Measurements from ENCODE around the gene TCERG1. TPM values are rescaled to one million over a fixed set of nuclear protein-coding genes. Genes with fewer than 3 reads are reported as not detected.

Gene TCERG1
- total RNA-seq, 2 donors from 2014 or later = 108 to 144 TPM

- peaks cover 5% of the 10 kb centered on the region for H3K4me1 Mint-ChIP-seq
- TF ChIP-seq CTCF (conservative IDR thresholded peaks at IDR 0.05) = no peak
- H3K27me3 Mint-ChIP-seq (ENCODE audit: insufficient read depth) = peaks cover 13% of the 10 kb centered on the region
- H3K9me3 Mint-ChIP-seq = peaks cover 4% of the 10 kb centered on the region
- Histone ChIP-seq H3K4me1 (ENCODE audit: control insufficient read depth, insufficient read depth, low read length) (no peaks in the 10 kb centered on the region), H3K9ac (ENCODE audit: extremely low read depth, low read length, poor library complexity, severe bottlenecking) (no peak overlapping the region), H3K36me3 (ENCODE audit: control insufficient read depth, insufficient read depth, low read length) (no peaks in the 10 kb centered on the region), H3K4me3 (ENCODE audit: low read length) (no peak overlapping the region), H3K27ac (ENCODE audit: low read depth, low read length) (no peak overlapping the region), H3K9me3 (ENCODE audit: control insufficient read depth, low read length) (peaks cover 7% of the 10 kb centered on the region), H3K27me3 (ENCODE audit: control insufficient read depth, insufficient read depth, low read length, poor library complexity, severe bottlenecking) (peaks cover 14% of the 10 kb centered on the region)
- 93 to 100% methylated on average over 2 to 3 of the region's 3 CpGs for WGBS, 2 experiments (ENCODE audit: insufficient coverage in 1 of 2, insufficient read length in 1 of 2)
- H3K4me3 Mint-ChIP-seq = no peak overlapping the region
- H3K27ac Mint-ChIP-seq = no peak overlapping the region
- H3K36me3 Mint-ChIP-seq (ENCODE audit: low read depth) = no peaks in the 10 kb centered on the region
- no peak for DNase-seq
These were observed 80.7 kb downstream of the TCERG1 start for GRCh38 chr5:146527785-146528184.

GRCh38 chr5:146528236-146528635 is 81.1 kb downstream of the TCERG1 start:
- Mint-ChIP-seq H3K36me3 (ENCODE audit: low read depth) (no peaks in the 10 kb centered on the region), H3K9me3 (peaks cover 4% of the 10 kb centered on the region), H3K4me3 (no peak overlapping the region), H3K27ac (no peak overlapping the region), H3K27me3 (ENCODE audit: insufficient read depth) (peaks cover 13% of the 10 kb centered on the region), H3K4me1 (peaks cover 7% of the 10 kb centered on the region)
- Histone ChIP-seq H3K4me1 (ENCODE audit: control insufficient read depth, insufficient read depth, low read length) (no peaks in the 10 kb centered on the region), H3K4me3 (ENCODE audit: low read length) (no peak overlapping the region), H3K27me3 (ENCODE audit: control insufficient read depth, insufficient read depth, low read length, poor library complexity, severe bottlenecking) (peaks cover 14% of the 10 kb centered on the region), H3K27ac (ENCODE audit: low read depth, low read length) (no peak overlapping the region), H3K36me3 (ENCODE audit: control insufficient read depth, insufficient read depth, low read length) (no peaks in the 10 kb centered on the region), H3K9me3 (ENCODE audit: control insufficient read depth, low read length) (peaks cover 7% of the 10 kb centered on the region), H3K9ac (ENCODE audit: extremely low read depth, low read length, poor library complexity, severe bottlenecking) (no peak overlapping the region)
- no peak for DNase-seq
- TF ChIP-seq CTCF (conservative IDR thresholded peaks at IDR 0.05) = peak; percentile 46
- 87 to 89% methylated on average over 3 to 4 of the region's 4 CpGs for WGBS, 2 experiments (ENCODE audit: insufficient coverage in 1 of 2, insufficient read length in 1 of 2)

GRCh38 chr5:146529984-146530383 is 82.9 kb downstream of the TCERG1 start:
- H3K36me3 ChIP-seq (ENCODE audit: control insufficient read depth, insufficient read depth, low read length) = no peaks in the 10 kb centered on the region
- peaks cover 13% of the 10 kb centered on the region for H3K4me1 Mint-ChIP-seq
- H3K27me3 Mint-ChIP-seq (ENCODE audit: insufficient read depth) = peaks cover 2% of the 10 kb centered on the region
- H3K9me3 Mint-ChIP-seq = peaks cover 4% of the 10 kb centered on the region
- no peak overlapping the region for H3K9ac ChIP-seq (ENCODE audit: extremely low read depth, low read length, poor library complexity, severe bottlenecking)
- no peak overlapping the region for H3K27ac ChIP-seq (ENCODE audit: low read depth, low read length)
- no peak for DNase-seq
- H3K27me3 ChIP-seq (ENCODE audit: control insufficient read depth, insufficient read depth, low read length, poor library complexity, severe bottlenecking) = peaks cover under 1% of the 10 kb centered on the region
- H3K27ac Mint-ChIP-seq = no peak overlapping the region
- TF ChIP-seq CTCF (conservative IDR thresholded peaks at IDR 0.05) = no peak
- 33 to 75% methylated on average over 1 to 2 of the region's 2 CpGs for WGBS, 2 experiments (ENCODE audit: insufficient coverage in 1 of 2, insufficient read length in 1 of 2)
- H3K4me3 Mint-ChIP-seq = no peak overlapping the region
- H3K9me3 ChIP-seq (ENCODE audit: control insufficient read depth, low read length) = peaks cover 7% of the 10 kb centered on the region
- no peak overlapping the region for H3K4me3 ChIP-seq (ENCODE audit: low read length)
- no peaks in the 10 kb centered on the region for H3K4me1 ChIP-seq (ENCODE audit: control insufficient read depth, insufficient read depth, low read length)
- H3K36me3 Mint-ChIP-seq (ENCODE audit: low read depth) = no peaks in the 10 kb centered on the region
